Sigmoid colon (tissue), 4 donors: ENCODE data around the gene FANCE.

Source experiments
- EP300 ChIP-seq, 4 donors: sonication (generic); formaldehyde crosslinking; IDR thresholded peaks; one replicate each; pipeline ENCODE4 v1.6.1; 2017; ENCODE audit warnings: antibody characterized with exemption in 4 of 4
- TF ChIP-seq, protein P1 (sequence below), 4 experiments: fragments of 450-650 bp in 3 of 4; fragments of 200-600 bp in 1 of 4; IDR thresholded peaks; one replicate each; pipeline ENCODE4 v1.5.1; 2016 to 2019; ENCODE audit warnings: antibody characterized with exemption in 4 of 4, mild to moderate bottlenecking in 3 of 4, moderate library complexity in 2 of 4

DNA sequence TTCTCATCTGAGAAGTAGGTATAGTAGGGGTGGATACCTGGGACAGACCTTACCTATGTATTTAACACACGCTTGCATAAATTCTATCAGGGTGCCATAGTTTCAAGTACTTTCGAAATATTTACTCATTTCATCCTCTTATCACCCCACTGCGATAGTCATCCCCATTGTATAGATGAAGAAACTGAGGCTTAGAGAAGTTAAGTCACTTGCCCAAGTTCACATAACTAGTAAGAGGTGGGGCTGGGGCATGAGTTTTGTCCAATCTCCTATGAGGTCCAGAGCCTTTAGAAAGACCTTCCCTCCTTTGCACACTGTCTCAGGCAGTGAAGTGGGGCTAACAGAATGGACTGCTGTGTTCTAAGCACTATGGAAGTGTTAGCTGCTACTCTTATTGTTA, 54.4 kb downstream of the FANCE start:
- TF ChIP-seq, protein P1, sequence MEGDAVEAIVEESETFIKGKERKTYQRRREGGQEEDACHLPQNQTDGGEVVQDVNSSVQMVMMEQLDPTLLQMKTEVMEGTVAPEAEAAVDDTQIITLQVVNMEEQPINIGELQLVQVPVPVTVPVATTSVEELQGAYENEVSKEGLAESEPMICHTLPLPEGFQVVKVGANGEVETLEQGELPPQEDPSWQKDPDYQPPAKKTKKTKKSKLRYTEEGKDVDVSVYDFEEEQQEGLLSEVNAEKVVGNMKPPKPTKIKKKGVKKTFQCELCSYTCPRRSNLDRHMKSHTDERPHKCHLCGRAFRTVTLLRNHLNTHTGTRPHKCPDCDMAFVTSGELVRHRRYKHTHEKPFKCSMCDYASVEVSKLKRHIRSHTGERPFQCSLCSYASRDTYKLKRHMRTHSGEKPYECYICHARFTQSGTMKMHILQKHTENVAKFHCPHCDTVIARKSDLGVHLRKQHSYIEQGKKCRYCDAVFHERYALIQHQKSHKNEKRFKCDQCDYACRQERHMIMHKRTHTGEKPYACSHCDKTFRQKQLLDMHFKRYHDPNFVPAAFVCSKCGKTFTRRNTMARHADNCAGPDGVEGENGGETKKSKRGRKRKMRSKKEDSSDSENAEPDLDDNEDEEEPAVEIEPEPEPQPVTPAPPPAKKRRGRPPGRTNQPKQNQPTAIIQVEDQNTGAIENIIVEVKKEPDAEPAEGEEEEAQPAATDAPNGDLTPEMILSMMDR (IDR thresholded peaks at IDR 0.05), result no peak
- TF ChIP-seq EP300 (IDR thresholded peaks at IDR 0.05), result no peak
